Measurements from ENCODE around the gene ZNF2. TPM values are rescaled to one million over a fixed set of nuclear protein-coding genes. Genes with fewer than 3 reads are reported as not detected.

Gene ZNF2
- total RNA-seq, 1 experiment from 2014 or later: 2.4 TPM

- Mint-ChIP-seq H3K36me3 (peaks cover 26% of the 10 kb centered on the region), H3K4me3 (no peak overlapping the region), H3K27me3 (ENCODE audit: low read depth) (no peaks in the 10 kb centered on the region), H3K4me1 (no peaks in the 10 kb centered on the region), H3K9me3 (peaks cover 36% of the 10 kb centered on the region), H3K27ac (no peak overlapping the region)
- no peak for DNase-seq (ENCODE audit: low spot score)
- POLR2A ChIA-PET: no interaction called here
- TF ChIP-seq PREB (CRISPR knock-in tag; IDR thresholded peaks at IDR 0.05; ENCODE audit: borderline replicate concordance): no peak
- TF ChIP-seq MLX (CRISPR knock-in tag; IDR thresholded peaks at IDR 0.05): no peak
- TF ChIP-seq GABPB1 (CRISPR knock-in tag; IDR thresholded peaks at IDR 0.05): no peak
- TF ChIP-seq ZNF281 (CRISPR knock-in tag; IDR thresholded peaks at IDR 0.05): no peak
- TF ChIP-seq CDX4 (CRISPR knock-in tag; IDR thresholded peaks at IDR 0.05; ENCODE audit: borderline replicate concordance): no peak
- TF ChIP-seq NFATC4 (CRISPR knock-in tag; IDR thresholded peaks at IDR 0.05): no peak
- TF ChIP-seq NR3C1 (CRISPR knock-in tag; conservative IDR thresholded peaks at IDR 0.05; ENCODE audit: low read depth): no peak
- CTCF ChIA-PET: no interaction called here
- ATAC-seq: no peak
Observed at GRCh38 chr2:95225658-95226057, 60.0 kb downstream of the ZNF2 start.

- no peak for TF ChIP-seq ATF1 (CRISPR knock-in tag; IDR thresholded peaks at IDR 0.05)
- TF ChIP-seq CTCF (IDR thresholded peaks at IDR 0.05): peak; percentile 69
- TF ChIP-seq EMX1 (CRISPR knock-in tag; IDR thresholded peaks at IDR 0.05): no peak
- no peak for TF ChIP-seq ZNF416 (CRISPR knock-in tag; IDR thresholded peaks at IDR 0.05)
- TF ChIP-seq ZNF396 (CRISPR knock-in tag; IDR thresholded peaks at IDR 0.05; ENCODE audit: borderline replicate concordance): no peak
- peak; percentile 48; the same call in 1 of the 2 replicates for TF ChIP-seq GABPB1 (CRISPR knock-in tag; IDR thresholded peaks at IDR 0.05)
- no peaks in the 10 kb centered on the region for H3K4me1 Mint-ChIP-seq
- POLR2A ChIA-PET: no interaction called here
- ATAC-seq: peak; percentile 91
- no peak overlapping the region for H3K27ac Mint-ChIP-seq
- peak; percentile 94 for DNase-seq (ENCODE audit: low spot score)
- CTCF ChIA-PET: interaction anchor here (0.6 to 4.2 kb wide), 54 partner anchors 8 to 1025 kb away, joined by 3 to 107 read pairs (median 6); partner anchors contain the start of genes ANKRD36C, KCNIP3, MRPS5 and PROM2
- H3K4me3 Mint-ChIP-seq: no peak overlapping the region
- H3K36me3 Mint-ChIP-seq: 0 out of 2 replicates have a peak, but pooled peaks cover 3% of the 10 kb centered on the region
- H3K9me3 Mint-ChIP-seq: peaks cover 16% of the 10 kb centered on the region
- H3K27me3 Mint-ChIP-seq (ENCODE audit: low read depth): no peaks in the 10 kb centered on the region
Observed at GRCh38 chr2:95231723-95232122, 66.1 kb downstream of the ZNF2 start.

GRCh38 chr2:95232232-95232631, 66.6 kb downstream of the ZNF2 start:
- ChIA-PET POLR2A (no interaction called here), CTCF (interaction anchor here (0.7 to 4.2 kb wide), 44 partner anchors 9 to 760 kb away, joined by 3 to 107 read pairs (median 8); partner anchors contain the start of genes ANKRD36C, KCNIP3, MRPS5 and PROM2)
- Mint-ChIP-seq H3K4me3 (no peak overlapping the region), H3K4me1 (no peaks in the 10 kb centered on the region), H3K27me3 (ENCODE audit: low read depth) (no peaks in the 10 kb centered on the region), H3K27ac (no peak overlapping the region), H3K36me3 (0 out of 2 replicates have a peak, but pooled peaks cover 3% of the 10 kb centered on the region), H3K9me3 (peaks cover 17% of the 10 kb centered on the region)
- DNase-seq (ENCODE audit: low spot score) (no peak), ATAC-seq (no peak)
- TF ChIP-seq ZNF532 (CRISPR knock-in tag; IDR thresholded peaks at IDR 0.05; ENCODE audit: borderline replicate concordance) (no peak), ATF2 (CRISPR knock-in tag; IDR thresholded peaks at IDR 0.05; ENCODE audit: borderline replicate concordance, low read depth) (no peak), ZBTB21 (CRISPR knock-in tag; IDR thresholded peaks at IDR 0.05; ENCODE audit: borderline replicate concordance) (no peak), NR2C2 (CRISPR knock-in tag; IDR thresholded peaks at IDR 0.05) (no peak), HMGA2 (CRISPR knock-in tag; IDR thresholded peaks at IDR 0.05) (no peak)
